ENCODE data around the gene LRTM2.

DNA sequence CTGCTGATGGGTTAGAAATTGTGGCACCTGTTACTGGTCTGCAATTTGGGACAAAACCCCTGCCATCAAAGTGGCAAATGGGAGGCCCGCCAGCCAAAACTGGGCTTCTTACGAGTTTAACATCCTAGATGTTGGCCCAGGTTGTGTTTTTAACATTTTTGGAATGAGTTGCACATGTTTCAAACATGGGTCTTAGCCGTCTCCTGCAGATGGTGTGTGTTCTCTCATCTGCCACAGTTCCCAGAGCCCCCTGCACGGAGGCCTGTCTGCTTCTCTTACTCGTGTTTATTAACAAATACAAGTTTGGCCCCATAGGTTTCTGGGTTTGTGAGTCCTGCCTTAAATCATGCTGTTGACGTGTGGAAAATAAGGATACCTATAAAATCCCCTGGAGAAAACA lies 51.6 kb downstream of the LRTM2 start:
- TF ChIP-seq, protein P1, sequence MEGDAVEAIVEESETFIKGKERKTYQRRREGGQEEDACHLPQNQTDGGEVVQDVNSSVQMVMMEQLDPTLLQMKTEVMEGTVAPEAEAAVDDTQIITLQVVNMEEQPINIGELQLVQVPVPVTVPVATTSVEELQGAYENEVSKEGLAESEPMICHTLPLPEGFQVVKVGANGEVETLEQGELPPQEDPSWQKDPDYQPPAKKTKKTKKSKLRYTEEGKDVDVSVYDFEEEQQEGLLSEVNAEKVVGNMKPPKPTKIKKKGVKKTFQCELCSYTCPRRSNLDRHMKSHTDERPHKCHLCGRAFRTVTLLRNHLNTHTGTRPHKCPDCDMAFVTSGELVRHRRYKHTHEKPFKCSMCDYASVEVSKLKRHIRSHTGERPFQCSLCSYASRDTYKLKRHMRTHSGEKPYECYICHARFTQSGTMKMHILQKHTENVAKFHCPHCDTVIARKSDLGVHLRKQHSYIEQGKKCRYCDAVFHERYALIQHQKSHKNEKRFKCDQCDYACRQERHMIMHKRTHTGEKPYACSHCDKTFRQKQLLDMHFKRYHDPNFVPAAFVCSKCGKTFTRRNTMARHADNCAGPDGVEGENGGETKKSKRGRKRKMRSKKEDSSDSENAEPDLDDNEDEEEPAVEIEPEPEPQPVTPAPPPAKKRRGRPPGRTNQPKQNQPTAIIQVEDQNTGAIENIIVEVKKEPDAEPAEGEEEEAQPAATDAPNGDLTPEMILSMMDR (conservative IDR thresholded peaks at IDR 0.05 in 1 of 2, IDR thresholded peaks at IDR 0.05 in 1 of 2; ENCODE audit: extremely low read depth in 1 of 2, insufficient read depth in 1 of 2, low read depth in 1 of 2, low read length in 2 of 2): no peak
- no peak for TF ChIP-seq EZH2 (IDR thresholded peaks at IDR 0.05; ENCODE audit: borderline replicate concordance, low read length)

Measured in mammary epithelial cell (primary cell).